SU-DHL-6 (cell line): ENCODE data around the gene GLO1.

Experiments used
- H2AFZ ChIP-seq: fragments of 200-600 bp; sonication (generic); 2 replicates; pipeline ENCODE4 v1.6.1; 2014; ENCODE audit warnings: low read depth, mild to moderate bottlenecking, moderate library complexity, mixed read lengths, antibody characterized with exemption, low read length; ENCODE audit not compliant: severe bottlenecking
- H3F3A ChIP-seq: fragments of 200-600 bp; shearing (Covaris generic); 2 replicates; pipeline ENCODE4 v1.6.0; 2016; ENCODE audit warnings: antibody characterized with exemption, mild to moderate bottlenecking; ENCODE audit not compliant: insufficient read depth
- H3K27ac ChIP-seq: fragments of 200-600 bp; sonication (generic); 2 replicates; pipeline ENCODE4 v1.5.1; 2016; ENCODE audit warnings: low read depth, mild to moderate bottlenecking, low read length, moderate library complexity, mixed read lengths
- H3K27me3 ChIP-seq: fragments of 200-600 bp; sonication (generic), shearing (Covaris generic); 2 replicates; pipeline ENCODE4 v1.6.0; 2014; ENCODE audit warnings: mild to moderate bottlenecking, low read length
- H3K36me3 ChIP-seq: fragments of 200-600 bp; sonication (generic); 2 replicates; pipeline ENCODE4 v1.6.1; 2014; ENCODE audit warnings: mild to moderate bottlenecking, low read length, mixed read lengths
- H3K4me2 ChIP-seq: fragments of 300-600, 200-600 bp; shearing (Covaris generic), sonication (generic); 2 replicates; pipeline ENCODE4 v1.6.0; 2014; ENCODE audit warnings: low read length, low read depth, mild to moderate bottlenecking; ENCODE audit not compliant: poor library complexity, severe bottlenecking
- H3K4me3 ChIP-seq: fragments of 200-600 bp; sonication (generic); 2 replicates; pipeline ENCODE4 v1.5.1; 2014; ENCODE audit warnings: antibody characterized with exemption, low read length, mild to moderate bottlenecking, mixed read lengths; ENCODE audit not compliant: insufficient read depth, poor library complexity, severe bottlenecking
- H3K79me2 ChIP-seq: fragments of 200-600 bp; sonication (generic); 2 replicates; pipeline ENCODE4 v1.6.1; 2014; ENCODE audit warnings: mild to moderate bottlenecking, low read length, moderate library complexity; ENCODE audit not compliant: insufficient read depth
- H3K9ac ChIP-seq: fragments of 200-600 bp; sonication (generic); 2 replicates; pipeline ENCODE4 v1.7.0; 2014; ENCODE audit warnings: mild to moderate bottlenecking, low read length
- H3K9me2 ChIP-seq: fragments of 200-600 bp; sonication (generic); replicated peaks from 2 replicates; pipeline ENCODE4 v1.6.1; 2014; ENCODE audit warnings: low read length; ENCODE audit not compliant: insufficient read depth
- H3K9me3 ChIP-seq: fragments of 200-600 bp; sonication (generic); 2 replicates; pipeline ENCODE4 v1.6.1; 2014; ENCODE audit warnings: low read length, mixed read lengths; ENCODE audit not compliant: insufficient read depth
- H4K20me1 ChIP-seq: fragments of 200-600 bp; sonication (generic); 2 replicates; pipeline ENCODE4 v1.6.1; 2014; ENCODE audit warnings: low read depth, mild to moderate bottlenecking, antibody characterized with exemption, low read length, moderate library complexity, mixed read lengths
- CTCF ChIP-seq: fragments of 200-600 bp; sonication (generic); IDR thresholded peaks from one replicate; pipeline ENCODE4 v1.5.1; 2017; ENCODE audit warnings: antibody characterized with exemption, mild to moderate bottlenecking, low read length, moderate library complexity; ENCODE audit not compliant: insufficient read depth, poor library complexity, severe bottlenecking
- EZH2phosphoT487 ChIP-seq: fragments of 200-600 bp; sonication (generic), shearing (Covaris generic); conservative IDR thresholded peaks from 2 replicates; pipeline ENCODE4 v1.6.1; 2018; ENCODE audit warnings: mild to moderate bottlenecking, antibody characterized with exemption, low read length, moderate library complexity, mixed read lengths

The GLO1 gene

GRCh38 chr6:38631186-38631783 is 71.7 kb downstream of the GLO1 start:
- no peaks in the 10 kb centered on the region for H3K27me3 ChIP-seq
- no peak overlapping the region for H3K9ac ChIP-seq
- no peaks in the 10 kb centered on the region for H3K9me3 ChIP-seq
- no peaks in the 10 kb centered on the region; the same call in 1 of the 2 replicates for H3K79me2 ChIP-seq
- H3F3A ChIP-seq, result no peaks in the 10 kb centered on the region
- no peaks in the 10 kb centered on the region for H4K20me1 ChIP-seq
- H2AFZ ChIP-seq, result no peak overlapping the region
- no peaks in the 10 kb centered on the region for H3K9me2 ChIP-seq
- H3K27ac ChIP-seq, result no peak overlapping the region
- H3K36me3 ChIP-seq, result no peaks in the 10 kb centered on the region
- TF ChIP-seq CTCF (no peak), EZH2phosphoT487 (no peak)
- H3K4me3 ChIP-seq, result no peak overlapping the region
- H3K4me2 ChIP-seq, result no peak overlapping the region
